SK-N-SH (cell line): ENCODE measurements around the gene PRMT7.

Experiments used
- CHD2 ChIP-seq: fragments of 150-350 bp; IDR thresholded peaks from 2 replicates; pipeline ENCODE4 v1.6.1; 2018; ENCODE audit warnings: low read length; ENCODE audit not compliant: partially characterized antibody
- EP300 ChIP-seq, 2 experiments: IDR thresholded peaks; 2 replicates each; pipeline versions ENCODE4 v1.4.0 to v1.6.1; 2012; ENCODE audit warnings: borderline replicate concordance in 1 of 2, low read depth in 1 of 2, low read length in 1 of 2
- TF ChIP-seq, protein P1 (sequence below): fragments of 200-600 bp; sonication (generic); IDR thresholded peaks from 2 replicates; pipeline ENCODE4 v1.6.1; 2017; ENCODE audit warnings: antibody characterized with exemption, mild to moderate bottlenecking, moderate library complexity
- TF ChIP-seq, protein P2 (sequence below): fragments of 150-350 bp; IDR thresholded peaks from 2 replicates; pipeline ENCODE4 v1.6.1; 2017; ENCODE audit warnings: antibody characterized with exemption, low read length, low read depth, borderline replicate concordance

DNA sequence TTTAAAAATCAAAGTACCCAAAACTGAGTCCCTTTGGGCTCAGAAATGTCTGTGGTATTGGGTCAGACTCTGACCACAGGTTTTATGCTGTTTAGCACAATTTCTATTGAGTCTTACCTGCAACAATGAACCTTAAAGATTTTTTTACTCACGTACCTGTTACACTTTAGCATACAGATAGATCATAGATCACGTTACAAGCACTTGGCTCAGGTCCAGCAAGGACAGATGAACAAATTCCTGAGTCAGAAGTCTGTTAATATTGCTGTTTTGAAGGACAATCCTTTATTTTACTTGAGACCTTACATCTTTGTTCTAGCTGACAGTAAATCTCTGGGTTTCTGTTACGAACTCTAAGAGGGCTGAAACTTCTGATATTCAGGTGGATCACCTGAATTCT lies 12.9 kb upstream of the PRMT7 start:
- TF ChIP-seq, protein P1, sequence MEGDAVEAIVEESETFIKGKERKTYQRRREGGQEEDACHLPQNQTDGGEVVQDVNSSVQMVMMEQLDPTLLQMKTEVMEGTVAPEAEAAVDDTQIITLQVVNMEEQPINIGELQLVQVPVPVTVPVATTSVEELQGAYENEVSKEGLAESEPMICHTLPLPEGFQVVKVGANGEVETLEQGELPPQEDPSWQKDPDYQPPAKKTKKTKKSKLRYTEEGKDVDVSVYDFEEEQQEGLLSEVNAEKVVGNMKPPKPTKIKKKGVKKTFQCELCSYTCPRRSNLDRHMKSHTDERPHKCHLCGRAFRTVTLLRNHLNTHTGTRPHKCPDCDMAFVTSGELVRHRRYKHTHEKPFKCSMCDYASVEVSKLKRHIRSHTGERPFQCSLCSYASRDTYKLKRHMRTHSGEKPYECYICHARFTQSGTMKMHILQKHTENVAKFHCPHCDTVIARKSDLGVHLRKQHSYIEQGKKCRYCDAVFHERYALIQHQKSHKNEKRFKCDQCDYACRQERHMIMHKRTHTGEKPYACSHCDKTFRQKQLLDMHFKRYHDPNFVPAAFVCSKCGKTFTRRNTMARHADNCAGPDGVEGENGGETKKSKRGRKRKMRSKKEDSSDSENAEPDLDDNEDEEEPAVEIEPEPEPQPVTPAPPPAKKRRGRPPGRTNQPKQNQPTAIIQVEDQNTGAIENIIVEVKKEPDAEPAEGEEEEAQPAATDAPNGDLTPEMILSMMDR: no peak
- TF ChIP-seq CHD2 (no peak), EP300 (IDR thresholded peaks at IDR 0.05; ENCODE audit: borderline replicate concordance in 1 of 2, low read depth in 1 of 2, low read length in 1 of 2) (no peak)
- TF ChIP-seq, protein P2, sequence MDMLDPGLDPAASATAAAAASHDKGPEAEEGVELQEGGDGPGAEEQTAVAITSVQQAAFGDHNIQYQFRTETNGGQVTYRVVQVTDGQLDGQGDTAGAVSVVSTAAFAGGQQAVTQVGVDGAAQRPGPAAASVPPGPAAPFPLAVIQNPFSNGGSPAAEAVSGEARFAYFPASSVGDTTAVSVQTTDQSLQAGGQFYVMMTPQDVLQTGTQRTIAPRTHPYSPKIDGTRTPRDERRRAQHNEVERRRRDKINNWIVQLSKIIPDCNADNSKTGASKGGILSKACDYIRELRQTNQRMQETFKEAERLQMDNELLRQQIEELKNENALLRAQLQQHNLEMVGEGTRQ: no peak
